Mesenchymal stem cell (in vitro differentiated cells and primary cell): Measurements from ENCODE around the gene RPE65. TPM values are rescaled to one million over a fixed set of nuclear protein-coding genes. Genes with fewer than 3 reads are reported as not detected.

Experiments used
- DNase-seq: peaks from one replicate; pipeline ENCODE4 v3.0.0-alpha.2; 2013
- H2AFZ ChIP-seq: one replicate; pipeline ENCODE4 v1.6.1; 2013; ENCODE audit warnings: low read depth, mild to moderate bottlenecking, control low read depth, inconsistent platforms, low read length, moderate library complexity
- H2AK5ac ChIP-seq: 2 replicates; pipeline ENCODE4 v1.6.1; 2013; ENCODE audit warnings: low read length, moderate library complexity, mild to moderate bottlenecking, inconsistent platforms; ENCODE audit not compliant: severe bottlenecking
- H2BK120ac ChIP-seq: one replicate; pipeline ENCODE4 v1.6.1; 2013; ENCODE audit warnings: low read depth, mild to moderate bottlenecking, inconsistent platforms, low read length, moderate library complexity
- H2BK12ac ChIP-seq, 2 experiments: one replicate each; pipeline ENCODE4 v1.6.1; 2013; ENCODE audit warnings: inconsistent platforms in 2 of 2, low read length in 2 of 2, mild to moderate bottlenecking in 2 of 2, moderate library complexity in 2 of 2, control low read depth in 1 of 2
- H2BK15ac ChIP-seq: one replicate; pipeline ENCODE4 v1.6.1; 2013; ENCODE audit warnings: mild to moderate bottlenecking, low read depth, inconsistent platforms; ENCODE audit not compliant: poor library complexity, severe bottlenecking
- H2BK5ac ChIP-seq: 2 replicates; pipeline ENCODE4 v1.6.1; 2013; ENCODE audit warnings: low read depth, mild to moderate bottlenecking, low read length, control low read depth, inconsistent platforms; ENCODE audit not compliant: poor library complexity, severe bottlenecking
- H3K14ac ChIP-seq, 2 experiments: one replicate each; pipeline ENCODE4 v1.6.1; 2013; ENCODE audit warnings: inconsistent platforms in 2 of 2, low read length in 2 of 2, control low read depth in 1 of 2, mild to moderate bottlenecking in 1 of 2, moderate library complexity in 1 of 2
- H3K18ac ChIP-seq, 2 experiments: one replicate each; pipeline ENCODE4 v1.6.1; 2013; ENCODE audit warnings: inconsistent platforms in 2 of 2, low read length in 2 of 2, control low read depth in 1 of 2, low read depth in 1 of 2, mild to moderate bottlenecking in 1 of 2
- H3K23ac ChIP-seq, 2 experiments: one replicate each; pipeline ENCODE4 v1.6.1; 2013; ENCODE audit warnings: inconsistent platforms in 2 of 2, low read length in 2 of 2, mild to moderate bottlenecking in 2 of 2, moderate library complexity in 2 of 2, control low read depth in 1 of 2
- H3K27ac ChIP-seq: 2 replicates; pipeline ENCODE4 v1.5.1; 2013; ENCODE audit warnings: mild to moderate bottlenecking, moderate library complexity, low read length, control low read depth, inconsistent platforms; ENCODE audit not compliant: poor library complexity, severe bottlenecking
- H3K27me3 ChIP-seq, 2 experiments: 2 replicates each; pipeline versions ENCODE4 v1.6.1 to v1.7.0; 2013; ENCODE audit warnings: low read length in 2 of 2, mild to moderate bottlenecking in 2 of 2, moderate library complexity in 2 of 2, control low read depth in 1 of 2, inconsistent platforms in 1 of 2; ENCODE audit not compliant: control insufficient read depth in 1 of 2, insufficient read depth in 1 of 2
- H3K36me3 ChIP-seq, 2 experiments: 2 replicates each; pipeline versions ENCODE4 v1.6.1 to v1.7.0; 2013; ENCODE audit warnings: low read length in 2 of 2, control low read depth in 1 of 2, inconsistent platforms in 1 of 2, low read depth in 1 of 2, mild to moderate bottlenecking in 1 of 2; ENCODE audit not compliant: insufficient read depth in 2 of 2, control insufficient read depth in 1 of 2
- H3K4ac ChIP-seq, 2 experiments: one replicate each; pipeline ENCODE4 v1.6.1; 2013; ENCODE audit warnings: inconsistent platforms in 2 of 2, low read length in 2 of 2, mild to moderate bottlenecking in 2 of 2, moderate library complexity in 2 of 2, control low read depth in 1 of 2, low read depth in 1 of 2
- H3K4me1 ChIP-seq: 2 replicates; pipeline ENCODE4 v1.6.1; 2013; ENCODE audit warnings: low read depth, low read length, control low read depth; ENCODE audit not compliant: control insufficient read depth, insufficient read depth
- H3K4me2 ChIP-seq: 2 replicates; pipeline ENCODE4 v1.6.1; 2013; ENCODE audit warnings: low read length, mild to moderate bottlenecking, inconsistent platforms; ENCODE audit not compliant: poor library complexity, severe bottlenecking
- H3K4me3 ChIP-seq, 2 experiments: 2 replicates each; pipeline versions ENCODE4 v1.5.1 to v1.7.0; 2013; ENCODE audit warnings: low read length in 2 of 2, mild to moderate bottlenecking in 2 of 2, control low read depth in 1 of 2, low read depth in 1 of 2; ENCODE audit not compliant: insufficient read depth in 1 of 2
- H3K79me1 ChIP-seq: replicated peaks from 2 replicates; pipeline ENCODE4 v1.6.1; 2013; ENCODE audit warnings: mild to moderate bottlenecking, control low read depth, low read length, inconsistent platforms; ENCODE audit not compliant: poor library complexity, severe bottlenecking
- H3K9ac ChIP-seq: 2 replicates; pipeline ENCODE4 v1.7.0; 2013; ENCODE audit warnings: mild to moderate bottlenecking, low read length, moderate library complexity
- H3K9me3 ChIP-seq: 2 replicates; pipeline ENCODE4 v1.7.0; 2013; ENCODE audit warnings: mild to moderate bottlenecking, low read length; ENCODE audit not compliant: control insufficient read depth
- H4K8ac ChIP-seq: one replicate; pipeline ENCODE4 v1.6.1; 2013; ENCODE audit warnings: inconsistent platforms, mild to moderate bottlenecking, low read length, moderate library complexity
- H4K91ac ChIP-seq: one replicate; pipeline ENCODE4 v1.6.1; 2013; ENCODE audit warnings: mild to moderate bottlenecking, low read length, inconsistent platforms
- WGBS: methylation state at CpG from one replicate; pipeline ENCODE4 v1.1.7; 2013; ENCODE audit warnings: mixed read lengths; 5-methylcytosine and 5-hydroxymethylcytosine counted together
- polyA plus RNA-seq, 2 experiments: library from polyadenylated mRNA; stranded (reverse); fragments of 200-250 nt; gene quantifications; one replicate each; pipeline ENCODE4 v1.2.3, GENCODE V29; 2013

The RPE65 gene
- 0.08 TPM for polyA plus RNA-seq (2013, experiment 1 of 2)
- 0.12 TPM for polyA plus RNA-seq (2013, experiment 2 of 2)

DNA sequence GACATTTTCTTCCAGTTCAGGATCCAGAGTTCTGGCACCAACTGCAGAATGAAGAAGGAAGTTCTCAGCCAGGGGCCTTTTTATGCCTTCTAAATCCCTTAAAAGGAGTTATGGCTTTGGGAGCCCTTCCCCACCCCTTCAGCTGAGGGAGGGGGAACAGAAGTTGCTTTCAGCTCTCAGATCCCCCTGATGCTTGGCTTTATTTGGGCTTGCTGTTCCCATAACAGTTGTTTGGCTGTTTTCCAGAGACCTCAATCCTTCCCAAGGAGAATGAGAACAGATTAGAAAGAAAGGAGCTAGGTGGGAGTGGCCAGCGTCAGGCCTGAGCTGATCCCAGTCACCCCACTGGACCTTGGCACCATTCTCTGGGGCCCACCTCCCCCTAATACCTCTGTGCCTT lies at the start of gene RPE65:
RPE65 (minus strand) TSS at position 54 of the 400 bp plus-strand sequence; CDS start at position 5, 49 bp downstream.
- no peak within 1 kb of the TSS for H3K4me3 ChIP-seq
- 73% methylated on average over 1 of the region's 1 CpG for WGBS
- no peak within 1 kb of the TSS for H2AFZ ChIP-seq
- DNase-seq = peak; percentile 46
- no peaks in the 10 kb centered on the region for H3K4me1 ChIP-seq
- no peak within 1 kb of the TSS for H3K4me2 ChIP-seq
- no peak within 1 kb of the TSS for H4K8ac ChIP-seq
- H2BK5ac ChIP-seq = no peak within 1 kb of the TSS
- H3K18ac ChIP-seq = no peak within 1 kb of the TSS
- H3K27me3 ChIP-seq = peaks cover 0 to 3% of the 10 kb centered on the region in 2 experiments
- H3K9ac ChIP-seq = no peak within 1 kb of the TSS
- no peaks in the 10 kb centered on the region for H3K36me3 ChIP-seq
- no peak within 1 kb of the TSS for H3K14ac ChIP-seq
- H3K9me3 ChIP-seq = no peaks in the 10 kb centered on the region
- H3K23ac ChIP-seq = no peak within 1 kb of the TSS
- no peak within 1 kb of the TSS for H2AK5ac ChIP-seq
- no peak within 1 kb of the TSS for H4K91ac ChIP-seq
- H2BK15ac ChIP-seq = no peak within 1 kb of the TSS
- H3K27ac ChIP-seq = no peak within 1 kb of the TSS
- H3K4ac ChIP-seq = peak within 1 kb of the TSS in 1 of 2 experiments; percentile 66
- H3K79me1 ChIP-seq = no peaks in the 10 kb centered on the region
- H2BK12ac ChIP-seq = no peak within 1 kb of the TSS
- no peak within 1 kb of the TSS for H2BK120ac ChIP-seq

DNA sequence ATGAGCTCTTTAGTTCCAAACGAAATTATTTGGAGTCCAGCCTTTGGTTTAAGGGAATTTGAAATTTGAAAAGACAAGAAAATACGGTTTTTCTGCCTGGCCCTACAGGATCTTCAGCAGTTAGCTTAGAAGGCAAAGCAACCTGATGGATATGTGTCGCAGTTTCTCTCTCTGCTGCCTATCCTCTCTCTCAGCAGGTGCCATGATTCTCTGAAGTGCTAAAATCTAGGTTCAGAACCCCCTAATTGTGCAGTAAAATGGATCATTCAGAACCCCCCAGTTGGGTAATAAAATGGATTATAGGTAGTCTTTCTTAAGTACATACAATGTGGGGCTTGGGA lies 47.6 kb upstream of the RPE65 start:
- H3K18ac ChIP-seq = no peak overlapping the region
- peak overlapping the region; percentile 88 for H3K9ac ChIP-seq
- H2AK5ac ChIP-seq = no peak overlapping the region
- H2BK12ac ChIP-seq = no peak overlapping the region
- 26% methylated on average over 3 of the region's 3 CpGs for WGBS
- no peak overlapping the region for H3K27ac ChIP-seq
- no peak overlapping the region for H4K8ac ChIP-seq
- H2BK5ac ChIP-seq = no peak overlapping the region
- no peaks in the 10 kb centered on the region for H3K9me3 ChIP-seq
- H3K4me2 ChIP-seq = peak overlapping the region; percentile 93
- no peak overlapping the region for H3K4ac ChIP-seq
- H3K14ac ChIP-seq = no peak overlapping the region
- no peak for DNase-seq
- H3K4me1 ChIP-seq = no peaks in the 10 kb centered on the region
- H3K23ac ChIP-seq = no peak overlapping the region
- H3K79me1 ChIP-seq = peaks cover 6% of the 10 kb centered on the region
- H3K4me3 ChIP-seq = peak overlapping the region; percentile 70 to 99
- no peak overlapping the region for H2BK120ac ChIP-seq
- no peak overlapping the region for H4K91ac ChIP-seq
- H3K36me3 ChIP-seq = no peaks in the 10 kb centered on the region
- no peak overlapping the region for H2BK15ac ChIP-seq
- peak overlapping the region; percentile 46 for H2AFZ ChIP-seq
- H3K27me3 ChIP-seq = no peaks in the 10 kb centered on the region

DNA sequence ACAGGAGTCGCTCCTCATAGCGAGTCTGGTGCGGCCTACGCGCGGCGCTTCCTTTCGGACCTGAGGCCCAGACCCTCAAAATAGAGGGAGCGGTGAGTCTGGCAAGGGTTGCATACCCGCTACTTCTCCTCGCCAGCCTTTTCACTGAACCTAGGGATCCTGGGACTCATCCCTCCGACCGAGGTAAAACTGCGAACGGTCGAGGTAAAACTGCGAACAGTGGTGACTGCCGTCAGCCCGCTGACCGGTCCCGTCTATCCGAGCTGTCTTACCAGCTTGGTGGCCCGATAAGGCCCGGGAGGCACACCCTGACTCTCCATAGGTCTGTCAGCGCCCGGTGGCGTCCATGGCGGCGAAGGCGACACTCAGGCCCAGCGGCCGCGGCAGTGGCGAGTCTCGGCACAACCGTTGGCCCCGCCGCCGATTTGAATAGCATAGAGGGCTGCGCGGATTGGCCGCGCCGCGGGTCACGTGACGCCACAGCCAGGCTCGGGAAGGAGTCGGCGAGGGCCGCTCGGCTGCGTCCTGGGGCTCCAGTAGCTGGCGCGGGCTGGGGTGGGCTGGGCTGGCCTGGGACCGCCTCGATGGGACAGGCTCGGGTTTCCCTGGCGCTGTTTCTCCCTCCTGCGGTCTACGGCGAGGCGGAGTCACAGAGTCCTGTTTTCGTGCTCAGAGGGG lies 47.1 kb upstream of the RPE65 start, which contains the start of gene DEPDC1:
DEPDC1 (minus strand) TSS at position 403 of the 678 bp plus-strand sequence; CDS start at position 320, 83 bp downstream.
- no peaks in the 10 kb centered on the region for H3K27me3 ChIP-seq
- no peak within 1 kb of the TSS for H3K4ac ChIP-seq
- H3K27ac ChIP-seq = no peak within 1 kb of the TSS
- H2AFZ ChIP-seq = peak within 1 kb of the TSS; percentile 85
- H4K8ac ChIP-seq = peak within 1 kb of the TSS; percentile 12
- no peak within 1 kb of the TSS for H2BK5ac ChIP-seq
- H2BK15ac ChIP-seq = peak within 1 kb of the TSS; percentile 6
- no peak within 1 kb of the TSS for H3K14ac ChIP-seq
- H4K91ac ChIP-seq = no peak within 1 kb of the TSS
- WGBS = under 1% methylated on average over 64 of the region's 64 CpGs
- H3K23ac ChIP-seq = no peak within 1 kb of the TSS
- H3K4me3 ChIP-seq = peak within 1 kb of the TSS; percentile 70 to 99
- H2BK12ac ChIP-seq = no peak within 1 kb of the TSS
- no peaks in the 10 kb centered on the region for H3K9me3 ChIP-seq
- peak within 1 kb of the TSS; percentile 88 for H3K9ac ChIP-seq
- no peak within 1 kb of the TSS for H2AK5ac ChIP-seq
- DNase-seq = peak; percentile 96
- H3K79me1 ChIP-seq = peaks cover 7% of the 10 kb centered on the region
- no peaks in the 10 kb centered on the region for H3K4me1 ChIP-seq
- no peak within 1 kb of the TSS for H3K18ac ChIP-seq
- H2BK120ac ChIP-seq = no peak within 1 kb of the TSS
- H3K36me3 ChIP-seq = no peaks in the 10 kb centered on the region
- H3K4me2 ChIP-seq = peak within 1 kb of the TSS; percentile 93

DNA sequence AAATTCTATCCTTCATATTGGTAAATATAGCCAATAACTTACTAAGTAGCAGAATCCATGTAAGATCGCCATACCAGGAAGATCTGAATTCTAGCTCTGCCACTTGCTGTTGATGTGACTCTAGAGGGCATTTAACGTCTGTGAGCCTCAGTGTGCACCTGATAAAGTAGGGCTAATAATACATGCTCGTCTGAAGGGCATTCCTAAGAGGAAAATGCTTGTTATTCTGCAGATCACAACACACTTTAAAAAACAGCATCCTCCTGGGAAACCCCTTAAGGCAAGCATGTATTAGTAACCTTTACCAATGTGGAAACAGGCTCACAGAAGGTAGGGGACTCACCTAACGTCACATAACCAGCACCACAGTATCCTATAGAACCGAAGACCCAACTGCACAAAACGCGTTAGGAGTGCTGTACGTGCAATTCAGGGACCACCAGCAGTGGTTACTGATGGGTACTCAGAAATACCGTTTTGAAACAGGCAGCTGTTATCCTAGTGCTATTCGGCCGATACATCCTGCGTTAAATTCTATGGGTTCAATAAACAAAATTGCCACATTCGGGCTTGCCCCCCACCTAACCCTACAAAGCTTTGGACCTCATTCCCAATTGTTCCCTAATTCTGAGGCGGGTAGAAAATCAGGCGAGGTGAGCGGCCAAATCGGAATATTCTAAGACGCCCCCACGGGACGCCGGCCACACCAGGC lies 46.4 kb upstream of the RPE65 start:
- Histone ChIP-seq H3K79me1 (peaks cover 8% of the 10 kb centered on the region), H2AK5ac (no peak overlapping the region), H2AFZ (peak overlapping the region; percentile 85), H3K4me2 (peak overlapping the region; percentile 93), H3K4me3 (peak overlapping the region; percentile 70 to 99), H3K27me3 (no peaks in the 10 kb centered on the region), H3K27ac (no peak overlapping the region), H2BK120ac (no peak overlapping the region), H3K9me3 (no peaks in the 10 kb centered on the region), H2BK15ac (no peak overlapping the region), H2BK5ac (no peak overlapping the region), H2BK12ac (no peak overlapping the region), H3K4me1 (no peaks in the 10 kb centered on the region), H3K14ac (no peak overlapping the region), H4K91ac (no peak overlapping the region), H4K8ac (peak overlapping the region; percentile 12), H3K23ac (no peak overlapping the region), H3K36me3 (no peaks in the 10 kb centered on the region), H3K18ac (no peak overlapping the region), H3K9ac (peak overlapping the region; percentile 88), H3K4ac (no peak overlapping the region)
- WGBS = 2% methylated on average over 21 of the region's 21 CpGs
- peak; percentile 30 for DNase-seq
